HepG2 (cell line): ENCODE measurements around the gene RPRD2. TPM values are rescaled to one million over a fixed set of nuclear protein-coding genes. Genes with fewer than 3 reads are reported as not detected.

Experiments used
- ATF1 ChIP-seq: IDR thresholded peaks from 2 replicates; pipeline ENCODE4 v1.6.1; 2016; ENCODE audit warnings: mild to moderate bottlenecking, control low read depth
- BRF2 ChIP-seq: sonication (generic); formaldehyde crosslinking; IDR thresholded peaks from 2 replicates; pipeline ENCODE4 v1.8.1; 2022; ENCODE audit warnings: mild to moderate bottlenecking, missing genetic modification reagents
- EED ChIP-seq: sonication (generic); formaldehyde crosslinking; IDR thresholded peaks from 2 replicates; pipeline ENCODE4 v1.5.0; 2020; ENCODE audit warnings: mild to moderate bottlenecking, missing genetic modification reagents
- IKZF5 ChIP-seq: IDR thresholded peaks from 2 replicates; pipeline ENCODE4 v1.6.1; 2018; ENCODE audit warnings: missing genetic modification reagents, mild to moderate bottlenecking, missing compliant biosample characterization
- KDM1A ChIP-seq: IDR thresholded peaks from 2 replicates; pipeline ENCODE4 v1.6.1; 2016; ENCODE audit warnings: missing compliant biosample characterization
- KMT2A ChIP-seq: sonication (generic); formaldehyde crosslinking; IDR thresholded peaks from 2 replicates; pipeline ENCODE4 v1.4.0; 2020; ENCODE audit warnings: missing genetic modification reagents
- LRRFIP1 ChIP-seq: sonication (generic); formaldehyde crosslinking; conservative IDR thresholded peaks from 2 replicates; pipeline ENCODE4 v1.4.0; 2020; ENCODE audit warnings: missing genetic modification reagents
- NFIC ChIP-seq: IDR thresholded peaks from 2 replicates; pipeline ENCODE4 v1.6.1; 2012; ENCODE audit warnings: mild to moderate bottlenecking, low read length, inconsistent platforms
- SP2 ChIP-seq: sonication (generic); formaldehyde crosslinking; IDR thresholded peaks from 2 replicates; pipeline ENCODE4 v1.5.1; 2020; ENCODE audit warnings: mild to moderate bottlenecking, missing genetic modification reagents
- ZBTB38 ChIP-seq: sonication (generic); formaldehyde crosslinking; IDR thresholded peaks from 2 replicates; pipeline ENCODE4 v1.5.1; 2020; ENCODE audit warnings: mild to moderate bottlenecking, missing genetic modification reagents
- ZBTB49 ChIP-seq: sonication (generic); formaldehyde crosslinking; IDR thresholded peaks from 2 replicates; pipeline ENCODE4 v1.4.0; 2020; ENCODE audit warnings: missing genetic modification reagents, borderline replicate concordance
- ZC3H4 ChIP-seq: sonication (generic); formaldehyde crosslinking; IDR thresholded peaks from 2 replicates; pipeline ENCODE4 v1.4.0; 2020; ENCODE audit warnings: missing genetic modification reagents, borderline replicate concordance
- ZFP90 ChIP-seq: sonication (generic); formaldehyde crosslinking; IDR thresholded peaks from 2 replicates; pipeline ENCODE4 v1.8.0; 2022; ENCODE audit warnings: missing genetic modification reagents, mild to moderate bottlenecking, inconsistent platforms, borderline replicate concordance
- ZNF282 ChIP-seq: fragments of 450-650 bp; IDR thresholded peaks from 2 replicates; pipeline ENCODE4 v1.6.1; 2018; ENCODE audit not compliant: partially characterized antibody
- ZNF569 ChIP-seq: sonication (generic); formaldehyde crosslinking; IDR thresholded peaks from 2 replicates; pipeline ENCODE4 v1.5.0; 2020; ENCODE audit warnings: mild to moderate bottlenecking, missing genetic modification reagents, moderate library complexity, borderline replicate concordance
- ZNF678 ChIP-seq: sonication (generic); formaldehyde crosslinking; IDR thresholded peaks from 2 replicates; pipeline ENCODE4 v1.4.0; 2020; ENCODE audit warnings: mild to moderate bottlenecking, missing genetic modification reagents
- ZNF709 ChIP-seq: sonication (generic); formaldehyde crosslinking; IDR thresholded peaks from 2 replicates; pipeline ENCODE4 v1.5.0; 2020; ENCODE audit warnings: mild to moderate bottlenecking, missing genetic modification reagents
- polyA plus RNA-seq, 8 experiments: library from polyadenylated mRNA; depleted of rRNA in 3 of 8; stranded (reverse) in 7 of 8; unstranded in 1 of 8; fragments of >200 nt; fragmentation: Illumina TruSeq in 4 of 8; extraction: Trizol in 4 of 8; gene quantifications; 2 replicates each; pipeline versions ENCODE4 v1.2.1 to v1.2.3, GENCODE V29; 2011 to 2016; ENCODE audit warnings: low read depth in 4 of 8, missing spikeins in 1 of 8, mixed read lengths in 1 of 8; ENCODE audit not compliant: insufficient read depth in 1 of 8
- total RNA-seq, 5 experiments: library from RNA; depleted of rRNA; stranded (reverse); fragments of >200 nt; fragmentation: Illumina TruSeq; extraction: Trizol; gene quantifications; 2 replicates each; pipeline ENCODE4 v1.2.3, GENCODE V29; 2016; ENCODE audit warnings: low read depth in 1 of 5
- TF ChIP-seq, protein P1 (sequence below): sonication (generic); formaldehyde crosslinking; IDR thresholded peaks from 2 replicates; pipeline ENCODE4; 2020; ENCODE audit warnings: missing genetic modification reagents, mild to moderate bottlenecking, borderline replicate concordance

RPRD2 gene
- total and polyA plus RNA-seq, 2 of the 13 experiments (the other 11 are each of a cell fraction or from before 2014, with no cell fraction given): 8.0 to 8.9 TPM

- peak; percentile 35; the same call in 1 of the 2 replicates for TF ChIP-seq ZFP90 (CRISPR knock-in tag)
- peak; percentile 88 for TF ChIP-seq NFIC
- TF ChIP-seq ATF1 (CRISPR knock-in tag): peak; percentile 58; the same call in 1 of the 2 replicates
- TF ChIP-seq ZNF678: no peak
- no peak for TF ChIP-seq ZNF569 (CRISPR knock-in tag)
- no peak for TF ChIP-seq BRF2 (CRISPR knock-in tag)
- no peak for TF ChIP-seq ZNF282
- TF ChIP-seq SP2: no peak
- TF ChIP-seq, protein P1, sequence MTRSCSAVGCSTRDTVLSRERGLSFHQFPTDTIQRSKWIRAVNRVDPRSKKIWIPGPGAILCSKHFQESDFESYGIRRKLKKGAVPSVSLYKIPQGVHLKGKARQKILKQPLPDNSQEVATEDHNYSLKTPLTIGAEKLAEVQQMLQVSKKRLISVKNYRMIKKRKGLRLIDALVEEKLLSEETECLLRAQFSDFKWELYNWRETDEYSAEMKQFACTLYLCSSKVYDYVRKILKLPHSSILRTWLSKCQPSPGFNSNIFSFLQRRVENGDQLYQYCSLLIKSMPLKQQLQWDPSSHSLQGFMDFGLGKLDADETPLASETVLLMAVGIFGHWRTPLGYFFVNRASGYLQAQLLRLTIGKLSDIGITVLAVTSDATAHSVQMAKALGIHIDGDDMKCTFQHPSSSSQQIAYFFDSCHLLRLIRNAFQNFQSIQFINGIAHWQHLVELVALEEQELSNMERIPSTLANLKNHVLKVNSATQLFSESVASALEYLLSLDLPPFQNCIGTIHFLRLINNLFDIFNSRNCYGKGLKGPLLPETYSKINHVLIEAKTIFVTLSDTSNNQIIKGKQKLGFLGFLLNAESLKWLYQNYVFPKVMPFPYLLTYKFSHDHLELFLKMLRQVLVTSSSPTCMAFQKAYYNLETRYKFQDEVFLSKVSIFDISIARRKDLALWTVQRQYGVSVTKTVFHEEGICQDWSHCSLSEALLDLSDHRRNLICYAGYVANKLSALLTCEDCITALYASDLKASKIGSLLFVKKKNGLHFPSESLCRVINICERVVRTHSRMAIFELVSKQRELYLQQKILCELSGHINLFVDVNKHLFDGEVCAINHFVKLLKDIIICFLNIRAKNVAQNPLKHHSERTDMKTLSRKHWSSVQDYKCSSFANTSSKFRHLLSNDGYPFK (CRISPR knock-in tag): no peak
- TF ChIP-seq KMT2A: peak; percentile 77
- TF ChIP-seq KDM1A (CRISPR knock-in tag): 0 out of 2 replicates have a peak, but pooled peaks have one; percentile 39
- no peak for TF ChIP-seq LRRFIP1 (CRISPR knock-in tag)
- no peak for TF ChIP-seq ZC3H4 (CRISPR knock-in tag)
- TF ChIP-seq IKZF5 (CRISPR knock-in tag): peak; percentile 78; the same call in 1 of the 2 replicates
- TF ChIP-seq EED (CRISPR knock-in tag): no peak
- TF ChIP-seq ZBTB49 (CRISPR knock-in tag): no peak
- no peak for TF ChIP-seq ZNF709
- no peak for TF ChIP-seq ZBTB38 (CRISPR knock-in tag)
Observed at GRCh38 chr1:150410582-150411101, 46.7 kb downstream of the RPRD2 start (continued).
